HT-29 (cell line): ENCODE data around the gene PSMC3. TPM values are rescaled to one million over a fixed set of nuclear protein-coding genes. Genes with fewer than 3 reads are reported as not detected.

Experiments
- DNase-seq: peaks from one replicate; pipeline ENCODE4 v3.0.0-alpha.2; 2015; ENCODE audit warnings: low spot score
- total RNA-seq: library from RNA; depleted of rRNA; stranded (reverse); fragments of >200 nt; shearing (Covaris generic); gene quantifications from 2 replicates; pipeline ENCODE4 v1.2.3, GENCODE V29; 2014

The PSMC3 gene
- total RNA-seq, 1 experiment from 2014 or later: 206 TPM

GRCh38 chr11:47413908-47414684 lies 12.1 kb downstream of the PSMC3 start:
- DNase-seq: no peak

GRCh38 chr11:47413351-47413750 lies 12.9 kb downstream of the PSMC3 start:
- DNase-seq: no peak

- DNase-seq: peak; percentile 57
These were observed 14.1 kb downstream of the PSMC3 start for GRCh38 chr11:47411884-47412746.

GRCh38 chr11:47410370-47411264 lies 15.6 kb downstream of the PSMC3 start:
- no peak for DNase-seq

- no peak for DNase-seq
These were observed 16.5 kb downstream of the PSMC3 start for GRCh38 chr11:47409440-47410369.

- DNase-seq: peak; percentile 50
These were observed 17.4 kb downstream of the PSMC3 start for GRCh38 chr11:47408598-47409439.

GRCh38 chr11:47407746-47408590 lies 18.3 kb downstream of the PSMC3 start, which contains the start of gene SLC39A13:
Gene SLC39A13, plus strand, starts transcription at chr11:47408590. Its CDS starts 1,505 bp downstream, at chr11:47410095.
- peak; percentile 94 for DNase-seq

- DNase-seq: no peak
These were observed 19.1 kb downstream of the PSMC3 start for GRCh38 chr11:47406896-47407745.

GRCh38 chr11:47403571-47403970 lies 22.7 kb downstream of the PSMC3 start:
- DNase-seq: no peak

- no peak for DNase-seq
These were observed 23.1 kb downstream of the PSMC3 start for GRCh38 chr11:47403135-47403534.

- DNase-seq: no peak
These were observed 25.4 kb downstream of the PSMC3 start for GRCh38 chr11:47400768-47401279.

- DNase-seq: no peak
These were observed 26.1 kb downstream of the PSMC3 start for GRCh38 chr11:47399860-47400767.

- DNase-seq: no peak
These were observed 27.7 kb downstream of the PSMC3 start for GRCh38 chr11:47398551-47398950.

- no peak for DNase-seq
These were observed 28.2 kb downstream of the PSMC3 start for GRCh38 chr11:47398011-47398410.

GRCh38 chr11:47396049-47396320 lies 30.3 kb downstream of the PSMC3 start:
- DNase-seq: no peak

- no peak for DNase-seq
These were observed 30.8 kb downstream of the PSMC3 start for GRCh38 chr11:47395223-47396048.
